Amygdala (tissue), 56 donors: Measurements from ENCODE around the gene AKAP7.

Experiments
- DNase-seq, 56 donors: peaks; one replicate each; lab custom pipeline; 2025; lab: John Stamatoyannopoulos, UW

AKAP7 gene

DNA sequence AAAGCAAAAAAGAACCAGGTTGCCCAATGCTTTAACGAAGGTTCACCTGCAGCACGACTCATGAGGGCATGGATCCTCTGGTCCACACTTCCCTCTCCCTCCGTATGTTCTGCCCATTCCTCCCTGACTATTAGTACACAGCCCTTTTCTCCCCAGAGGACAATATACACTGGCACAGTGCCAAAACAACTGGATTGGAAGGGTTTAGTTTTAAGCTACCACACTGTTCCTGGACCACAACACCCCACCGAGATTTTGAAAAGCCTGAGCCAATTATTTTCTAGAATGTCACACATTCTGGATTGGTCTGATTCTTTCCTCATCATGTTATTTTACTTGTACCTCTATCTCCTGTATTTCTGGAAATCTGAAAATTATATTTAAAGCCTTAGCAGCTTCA is 2.9 kb upstream of the AKAP7 start:
- DNase-seq: no peak

DNA sequence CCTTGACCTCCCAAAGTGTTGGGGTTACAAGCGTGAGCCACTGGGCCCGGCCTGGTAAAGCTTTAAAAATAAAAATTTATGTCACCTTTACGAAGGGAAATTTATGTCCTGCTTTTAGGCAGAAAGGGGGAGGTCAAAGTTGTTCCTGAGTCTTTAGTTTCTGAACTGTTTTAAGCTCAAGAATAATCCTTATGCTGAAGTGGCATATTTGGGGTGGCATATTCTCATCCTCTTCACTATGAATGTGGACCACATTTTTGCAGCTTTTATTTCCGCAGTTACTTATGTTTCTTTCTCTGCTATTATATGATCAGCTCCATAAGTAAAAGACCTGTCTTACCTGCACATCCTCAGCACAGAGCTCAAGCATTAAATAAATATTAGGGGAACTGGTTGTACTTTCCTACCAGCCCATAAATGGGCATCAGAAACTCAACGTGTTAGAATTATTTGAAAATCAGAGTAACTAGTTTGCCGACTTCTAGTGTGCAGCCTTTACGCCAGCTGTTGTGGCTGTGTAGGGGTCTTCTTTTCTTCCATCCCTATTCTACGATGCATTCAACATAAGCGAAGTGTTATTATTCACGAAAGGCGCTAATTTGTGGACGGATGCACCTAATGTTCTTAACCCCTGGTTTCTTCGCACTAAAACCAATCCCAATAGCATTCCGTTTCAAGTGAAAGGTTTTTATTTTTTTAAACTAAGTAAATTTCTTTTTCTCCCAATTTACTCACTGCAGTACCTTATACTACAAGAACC is 867 bp upstream of the AKAP7 start:
- no peak for DNase-seq

DNA sequence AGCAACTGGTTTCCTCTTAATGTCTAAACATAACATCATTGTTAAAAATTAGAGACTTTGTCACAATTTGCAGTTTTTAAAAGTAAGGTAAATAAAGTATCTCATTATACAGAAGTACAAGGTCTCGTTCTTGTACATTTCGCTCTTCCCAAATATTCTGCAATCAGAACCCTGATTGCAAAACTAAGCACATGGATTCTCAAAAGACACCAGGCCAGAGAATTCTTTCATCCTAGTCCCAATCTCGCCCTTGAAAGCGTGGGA is 355 bp upstream of the AKAP7 start:
- DNase-seq: no peak

DNA sequence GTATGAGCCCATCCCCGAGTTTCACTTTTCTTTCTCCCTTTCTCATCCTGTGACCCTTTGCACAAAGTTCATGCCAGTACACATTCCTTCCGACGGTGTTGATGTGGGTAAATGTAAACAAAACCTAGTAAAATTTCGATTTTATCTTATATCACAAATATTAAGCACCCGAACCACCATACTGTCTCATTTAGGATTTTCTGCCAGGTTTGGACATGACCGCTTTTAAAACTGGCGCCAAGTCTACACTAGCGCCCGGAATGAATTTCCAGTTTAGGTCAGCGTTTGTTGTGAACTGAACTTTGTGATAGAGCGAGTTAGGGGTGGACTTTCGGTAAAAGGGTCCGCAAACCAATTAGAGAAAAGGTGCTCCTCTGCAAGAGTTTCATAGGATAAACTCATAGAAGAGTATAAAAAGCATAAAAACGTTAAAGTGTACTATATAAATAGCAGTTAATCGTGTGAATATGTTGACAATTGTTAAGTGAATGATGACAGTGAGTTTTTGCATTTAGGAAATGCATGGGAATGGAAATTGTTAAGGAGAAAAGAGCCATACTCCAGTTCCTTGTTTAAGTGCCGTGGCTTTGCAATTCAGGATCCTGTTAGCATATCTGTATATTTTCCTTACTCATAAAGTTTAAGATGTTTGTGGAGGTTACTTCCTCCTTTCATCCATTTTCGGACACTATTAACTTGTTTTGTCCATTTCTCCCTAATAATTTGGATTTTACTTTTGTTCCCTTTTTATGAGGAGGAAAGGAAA is 937 bp downstream of the AKAP7 start:
- DNase-seq: peak in 13 of 56 donors; percentile 16 to 56 (median 42)

DNA sequence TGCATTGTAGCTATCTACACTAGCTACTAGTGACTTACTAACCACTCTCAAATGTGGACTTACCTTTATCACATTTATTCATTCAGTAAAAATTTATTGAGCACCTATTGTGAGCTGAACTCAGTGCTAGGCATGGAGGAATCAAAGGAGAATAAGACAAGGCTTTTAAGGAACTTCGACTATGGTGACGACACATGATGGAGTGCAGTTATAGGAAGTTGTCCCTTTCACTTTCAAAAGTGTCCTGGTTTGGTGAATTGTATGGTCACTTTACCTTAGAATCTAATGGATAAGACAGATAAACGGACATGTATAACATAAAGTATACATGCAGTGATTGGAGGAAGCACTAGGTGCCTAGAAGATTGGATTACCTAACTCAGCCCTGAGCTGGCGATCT is 4.3 kb downstream of the AKAP7 start:
- DNase-seq: no peak

DNA sequence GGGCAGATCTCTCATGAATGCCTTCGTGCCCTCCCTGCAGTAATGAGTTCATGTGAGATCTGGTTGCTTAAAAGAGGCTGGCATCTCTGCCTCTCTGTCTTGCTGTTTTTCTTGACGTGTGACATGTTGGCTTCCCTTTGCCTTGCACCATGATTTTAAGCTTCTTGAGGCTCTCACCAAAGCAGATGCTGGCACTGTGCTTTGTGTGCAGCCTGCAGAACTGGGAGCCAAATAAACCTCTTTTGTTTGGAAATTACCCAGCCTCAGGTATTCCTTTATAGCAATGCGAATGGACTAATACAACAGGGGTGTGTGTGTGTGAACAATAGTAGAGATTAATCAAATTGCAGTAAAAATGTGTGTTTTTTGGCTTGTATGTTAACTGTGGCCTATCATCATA is 8.1 kb downstream of the AKAP7 start:
- no peak for DNase-seq

DNA sequence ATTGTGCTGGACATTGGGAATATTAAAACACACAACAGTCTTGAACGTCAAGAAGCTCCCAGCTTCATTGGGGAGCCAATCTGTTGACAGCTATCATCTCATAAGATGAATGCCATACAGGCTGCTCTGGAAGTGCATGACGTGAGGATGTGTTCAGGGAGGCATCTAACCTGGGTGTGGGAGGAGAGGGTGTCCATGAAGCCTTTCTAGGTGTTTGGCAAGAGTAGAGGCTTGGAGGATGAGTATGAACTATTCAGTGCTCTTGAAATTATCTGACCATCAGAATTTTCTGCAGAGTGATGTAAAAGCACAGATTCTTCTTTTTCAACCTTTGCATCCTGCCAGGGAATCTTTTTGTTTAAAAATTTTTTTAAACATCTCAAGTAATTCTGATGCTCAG is 11.6 kb downstream of the AKAP7 start:
- no peak for DNase-seq

DNA sequence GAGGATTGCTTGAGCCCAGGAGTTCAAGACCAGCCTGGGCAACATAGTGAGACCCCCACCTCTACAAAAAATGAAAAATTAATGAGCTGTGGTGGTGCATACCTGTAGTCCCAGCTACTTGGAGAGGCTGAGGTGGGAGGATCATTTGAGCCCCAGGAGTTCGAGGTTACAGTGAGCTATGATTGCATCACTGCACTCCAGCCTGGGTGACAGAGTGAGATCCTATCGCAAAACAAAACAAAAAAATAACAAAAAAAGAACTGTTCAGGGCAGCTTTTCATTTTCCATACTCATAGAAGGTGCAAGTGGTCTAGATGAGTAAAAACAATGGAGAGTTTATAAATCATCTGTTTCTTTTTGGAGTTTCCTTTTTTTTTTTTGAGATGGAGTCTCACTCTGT is 21.1 kb downstream of the AKAP7 start:
- DNase-seq: no peak

DNA sequence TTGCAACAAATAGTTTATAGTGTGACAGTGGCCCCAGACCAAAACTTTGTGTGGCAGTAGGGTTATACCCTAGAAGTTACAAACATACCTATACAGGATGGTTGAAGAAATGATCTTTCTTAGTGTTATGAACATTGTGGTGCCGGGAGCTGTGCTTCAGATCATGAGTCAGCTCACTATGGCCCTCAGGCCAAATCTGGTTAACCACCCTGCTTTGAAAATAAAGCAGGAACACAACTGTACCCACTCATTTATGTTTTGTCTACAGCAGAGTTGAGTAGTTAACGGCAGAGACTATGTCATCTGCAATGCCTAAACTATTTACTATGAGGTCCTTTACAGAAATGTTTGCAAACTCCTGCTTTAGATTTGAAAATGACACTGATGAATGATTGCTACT is 24.3 kb downstream of the AKAP7 start:
- DNase-seq: no peak

DNA sequence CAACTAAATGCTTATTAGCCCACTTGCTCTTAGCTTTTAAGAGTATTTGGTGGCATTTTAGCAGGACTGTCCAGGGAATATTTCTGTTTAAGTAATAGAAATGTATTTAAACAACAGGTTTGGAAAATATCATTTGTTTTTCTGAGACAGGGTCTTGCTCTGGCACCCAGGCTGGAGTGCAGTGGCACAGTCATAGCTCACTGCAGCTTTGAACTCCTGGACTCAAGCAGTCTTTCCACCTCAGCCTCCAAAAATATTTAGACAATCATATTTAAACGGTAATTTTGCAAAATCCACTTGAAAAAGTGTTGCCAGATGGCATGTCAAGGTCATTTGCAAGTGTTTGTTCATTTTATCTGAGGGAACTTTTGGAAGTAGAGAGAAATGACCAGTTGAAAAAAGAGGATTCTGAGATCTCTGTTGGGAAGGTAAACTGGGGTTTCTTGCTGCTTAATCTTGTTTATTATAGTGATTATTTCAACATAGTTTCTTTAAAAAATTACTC is 25.0 kb downstream of the AKAP7 start:
- DNase-seq: no peak

DNA sequence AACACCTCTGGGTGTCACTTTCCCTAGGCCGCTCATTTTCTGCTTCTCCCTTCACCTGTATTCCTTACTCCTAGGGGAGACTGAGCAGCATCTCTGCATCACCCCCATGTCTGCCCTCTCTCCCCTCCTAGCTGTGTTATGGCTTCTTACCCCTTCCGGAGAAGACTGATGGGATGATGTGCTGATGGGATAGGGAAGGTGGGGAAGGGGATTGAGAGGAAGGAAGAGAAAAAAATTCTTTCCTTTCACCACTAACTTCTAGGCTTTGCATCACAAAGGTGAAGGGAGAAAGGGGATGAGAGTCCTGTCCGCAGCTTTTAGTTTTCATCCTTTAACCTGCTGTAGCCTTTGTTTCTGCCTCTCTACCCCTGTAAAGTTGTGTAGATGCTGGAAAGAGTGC is 26.7 kb downstream of the AKAP7 start:
- no peak for DNase-seq

DNA sequence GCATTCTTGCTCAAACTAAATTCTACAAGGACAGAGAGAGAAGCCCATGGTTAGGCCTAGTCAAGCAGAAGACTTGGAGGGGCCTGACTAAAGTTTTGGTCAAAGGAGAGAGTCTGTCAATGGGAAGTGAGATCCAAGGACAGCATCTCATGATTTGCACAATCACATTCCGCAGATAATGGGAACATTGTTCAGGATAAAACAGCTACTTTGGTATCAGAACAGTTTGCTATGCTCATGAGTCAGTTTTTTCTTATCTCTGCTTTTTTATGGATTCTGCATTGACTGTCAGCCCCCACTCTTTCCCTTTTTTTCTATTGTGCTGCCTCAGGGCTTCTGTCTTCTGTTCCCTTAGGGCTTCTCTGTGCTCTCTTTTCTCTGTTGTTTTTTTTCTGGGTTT is 28.6 kb downstream of the AKAP7 start:
- no peak for DNase-seq

DNA sequence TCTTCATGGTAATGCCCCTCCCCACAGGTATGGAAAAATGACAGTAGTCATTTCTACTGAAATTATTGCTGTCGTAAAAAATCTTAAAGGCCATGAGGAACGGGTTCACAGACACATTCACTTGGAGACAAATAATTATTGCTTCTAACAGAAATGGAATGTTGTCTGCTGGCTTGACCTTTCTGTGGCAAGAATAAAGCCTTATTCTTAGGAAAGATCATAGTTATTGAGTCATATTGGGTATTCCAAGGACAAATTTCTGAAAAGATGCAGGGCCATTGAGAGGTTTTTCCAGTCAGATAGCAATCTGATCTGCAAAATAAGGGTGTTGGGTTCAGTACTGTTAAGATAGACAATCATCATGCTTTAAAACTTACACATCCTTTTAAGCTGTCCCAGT is 29.2 kb downstream of the AKAP7 start:
- DNase-seq: no peak

DNA sequence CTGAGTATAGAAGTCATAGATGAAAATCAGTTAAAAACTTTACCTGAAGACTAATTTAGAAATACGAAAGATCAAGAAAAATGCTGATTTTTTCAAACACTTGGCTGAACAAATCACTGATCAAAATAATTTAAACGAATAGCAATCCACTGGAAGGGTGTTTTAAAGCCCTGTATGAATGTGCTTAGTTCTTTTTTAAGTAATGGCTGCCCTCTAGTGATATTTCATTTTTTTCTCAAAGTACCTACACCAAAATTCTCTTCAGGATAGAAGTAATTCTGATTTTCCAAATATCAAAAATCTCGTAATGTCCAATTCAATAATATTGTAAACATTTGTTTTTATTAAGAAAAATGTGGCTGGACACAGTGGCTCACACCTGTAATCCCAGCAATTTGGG is 32.5 kb downstream of the AKAP7 start:
- no peak for DNase-seq

DNA sequence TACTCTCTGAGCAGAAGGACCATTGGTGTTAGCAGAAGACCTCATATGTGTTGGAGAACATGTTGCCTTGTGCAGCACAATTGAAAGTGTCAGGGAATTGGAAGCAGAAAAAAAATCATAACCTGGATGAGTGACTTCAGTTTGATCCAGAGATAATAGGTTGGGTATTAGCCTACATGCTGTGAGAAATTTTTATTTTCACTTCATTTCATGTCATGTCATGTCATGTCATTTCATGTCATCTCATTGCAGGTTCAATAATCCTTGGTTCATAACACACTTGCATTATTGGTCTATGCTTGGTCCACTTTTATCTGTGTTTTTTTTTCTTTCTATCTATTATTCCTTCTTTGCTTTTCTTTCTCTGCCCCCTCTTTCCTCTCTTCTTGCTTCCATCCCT is 34.3 kb downstream of the AKAP7 start:
- DNase-seq: no peak

DNA sequence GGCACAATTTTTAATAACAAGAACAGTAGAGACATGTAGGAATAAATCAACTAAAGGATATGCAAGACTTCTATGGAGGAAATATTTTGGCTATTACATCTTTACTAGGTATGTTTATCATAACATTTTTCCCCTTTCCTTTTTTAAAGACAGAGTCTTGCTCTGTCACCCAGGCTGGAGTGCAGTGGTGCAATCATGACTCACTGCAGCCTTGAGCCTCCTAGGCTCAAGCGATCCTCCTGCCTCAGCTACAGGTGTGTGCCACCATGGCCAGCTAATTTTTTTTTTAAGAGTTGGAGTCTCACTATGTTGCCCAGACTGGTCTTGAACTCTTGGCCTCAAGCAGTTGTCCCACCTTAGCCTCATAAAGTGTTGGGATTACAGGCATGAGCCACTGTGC is 37.0 kb downstream of the AKAP7 start:
- DNase-seq: no peak

DNA sequence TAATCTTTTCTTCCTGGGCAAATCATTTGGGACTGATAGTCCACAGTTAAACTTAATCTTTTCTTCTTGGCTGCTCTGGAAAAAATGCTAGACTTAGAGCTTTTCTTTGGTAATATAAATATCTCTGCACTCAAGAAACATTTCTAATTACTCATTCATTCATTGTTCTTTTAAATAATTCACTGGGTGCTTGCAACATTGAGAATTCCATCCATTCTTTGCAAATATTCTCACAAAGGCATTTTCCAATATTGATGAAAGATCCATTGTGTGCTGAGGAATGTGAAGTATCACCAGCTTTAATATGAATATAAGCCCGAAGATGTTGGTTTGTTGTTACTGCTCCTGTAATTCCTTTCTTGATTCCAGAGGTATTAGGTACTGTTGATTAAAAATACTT is 38.4 kb downstream of the AKAP7 start:
- no peak for DNase-seq

DNA sequence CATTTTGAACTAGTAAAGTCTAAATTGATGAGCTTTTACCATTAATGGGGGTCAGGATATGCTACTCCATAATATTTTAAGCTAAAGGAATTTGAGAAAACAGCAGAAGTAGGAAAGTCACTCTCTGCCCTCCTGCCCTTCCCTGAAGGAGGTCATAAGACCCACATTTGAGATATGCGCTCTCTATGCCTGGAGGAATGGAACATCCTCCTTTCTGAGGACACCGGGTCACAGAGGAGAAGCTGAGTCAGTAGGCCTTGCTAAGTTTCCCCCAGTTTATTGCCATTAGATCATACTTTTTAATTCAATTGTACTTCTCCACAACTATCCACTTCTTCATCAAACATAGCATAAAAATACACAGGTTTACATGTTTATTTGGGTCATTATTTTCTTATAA is 40.3 kb downstream of the AKAP7 start:
- DNase-seq: no peak

DNA sequence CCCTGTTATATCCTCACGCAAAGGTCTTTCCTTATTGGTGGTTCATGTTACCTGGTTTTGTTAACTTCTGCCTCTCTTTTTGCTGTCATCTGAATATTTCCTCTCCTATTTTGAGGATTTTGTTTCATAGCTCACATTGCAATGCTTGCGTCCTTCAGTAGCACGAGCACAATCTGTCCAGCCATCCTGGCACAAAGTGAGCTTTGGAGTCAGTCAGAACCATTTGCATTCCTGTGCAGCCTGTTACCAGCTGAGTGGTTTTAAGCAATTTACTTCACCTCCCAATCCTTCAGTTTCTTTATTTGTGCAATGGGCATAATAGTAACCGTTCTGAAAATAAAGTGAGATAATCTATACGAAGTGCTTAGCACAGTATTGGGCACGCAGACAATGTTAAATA is 42.7 kb downstream of the AKAP7 start:
- DNase-seq: no peak

DNA sequence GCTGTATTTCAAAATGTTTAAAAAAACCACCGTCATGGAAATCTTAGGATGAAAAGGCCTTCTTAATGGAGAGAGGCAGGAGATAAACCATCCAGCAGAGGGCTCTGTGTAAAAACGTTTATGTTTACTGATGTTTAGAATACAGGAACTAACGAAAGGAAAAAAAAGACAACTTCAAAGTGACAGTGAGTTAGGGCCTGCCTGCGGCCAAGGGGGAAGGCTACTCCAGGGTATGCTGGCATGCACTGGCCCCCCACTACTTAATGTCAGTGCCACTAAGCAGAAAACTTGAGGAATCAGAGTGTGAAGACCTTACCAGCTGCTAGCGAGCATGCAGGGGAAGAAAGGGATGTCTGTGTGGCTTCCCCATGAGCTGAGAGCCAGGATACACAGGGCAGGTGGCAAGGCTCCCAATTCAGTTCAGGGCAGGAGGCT is 47.7 kb downstream of the AKAP7 start:
- peak in 12 of 56 donors; percentile 7 to 45 (median 16) for DNase-seq

DNA sequence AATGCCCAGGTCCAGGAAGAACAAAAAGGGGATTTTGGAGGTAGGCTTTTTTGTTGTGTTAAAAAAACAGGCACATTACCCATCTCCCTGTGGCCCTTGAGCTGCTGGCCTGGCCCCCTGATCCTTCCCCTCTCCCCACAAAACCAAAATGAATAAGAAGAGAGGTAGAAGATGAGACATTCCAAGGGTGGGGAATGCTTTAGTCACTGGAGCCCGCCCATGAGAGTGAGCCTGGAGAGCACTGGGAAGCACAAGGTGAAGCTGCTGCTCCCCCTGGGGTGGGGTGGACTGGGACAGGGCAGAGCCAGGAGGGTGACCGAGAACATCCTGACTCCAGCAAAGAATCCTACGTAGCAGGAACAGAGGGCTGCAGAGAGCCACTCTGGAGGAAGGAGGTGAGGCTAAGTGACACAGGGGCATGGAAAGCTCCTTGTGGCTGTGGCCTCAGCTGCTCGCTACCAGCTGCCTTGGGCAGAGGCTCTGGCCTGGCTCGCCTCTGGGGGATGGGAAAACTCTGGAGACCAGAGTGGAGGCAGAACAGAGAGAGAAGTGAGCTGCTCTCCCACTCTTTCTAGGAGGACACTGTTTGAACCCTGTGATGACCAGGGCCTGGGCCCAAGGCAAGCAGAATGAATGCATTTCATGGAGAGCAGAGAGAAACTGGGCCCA is 48.3 kb downstream of the AKAP7 start:
- DNase-seq: no peak

DNA sequence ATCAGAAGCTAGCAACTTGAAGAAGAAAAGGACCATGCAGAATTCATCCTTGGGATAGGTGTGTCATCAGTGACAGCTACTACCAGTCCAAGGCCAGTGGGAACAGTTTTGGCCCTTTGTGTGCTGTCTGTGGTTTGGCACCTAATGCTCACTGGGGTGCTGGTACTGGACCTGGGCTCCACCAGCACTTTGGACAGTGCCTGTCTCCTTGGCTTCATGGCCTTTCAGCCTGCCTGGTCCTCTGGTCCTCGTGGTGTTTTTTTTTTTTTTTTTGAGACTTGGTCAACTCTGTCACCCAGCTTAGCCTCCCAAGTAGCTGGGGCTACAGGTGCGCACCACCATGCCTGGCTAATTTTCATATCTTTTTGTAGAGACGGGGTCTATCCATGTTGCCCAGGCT is 56.3 kb downstream of the AKAP7 start:
- DNase-seq: no peak
